ENCODE data around the gene RNU4-1.

Gene RNU4-1

GRCh38 chr12:120287491-120287890 lies 5.5 kb downstream of the RNU4-1 start:
- DNase-seq, result no peak

GRCh38 chr12:120286768-120287490 lies 6.1 kb downstream of the RNU4-1 start:
- no peak for DNase-seq

- no peak for DNase-seq
Observed at GRCh38 chr12:120284381-120284780, 8.7 kb downstream of the RNU4-1 start.

- DNase-seq, result no peak
Observed at GRCh38 chr12:120283318-120283717, 9.7 kb downstream of the RNU4-1 start.

GRCh38 chr12:120278137-120279069 lies 14.6 kb downstream of the RNU4-1 start:
- DNase-seq, result no peak

GRCh38 chr12:120276734-120277133 lies 16.3 kb downstream of the RNU4-1 start:
- no peak for DNase-seq

GRCh38 chr12:120267736-120268135 lies 25.3 kb downstream of the RNU4-1 start:
- no peak for DNase-seq

- no peak for DNase-seq
Observed at GRCh38 chr12:120266180-120266870, 26.7 kb downstream of the RNU4-1 start.

GRCh38 chr12:120265473-120266179 lies 27.4 kb downstream of the RNU4-1 start, which contains the start of gene PXN:
PXN (minus strand) TSS chr12:120265730; CDS start chr12:120265629, 101 bp downstream.
- DNase-seq, result peak; percentile 84

GRCh38 chr12:120264904-120265472 lies 28.0 kb downstream of the RNU4-1 start:
- DNase-seq, result no peak

- no peak for DNase-seq
Observed at GRCh38 chr12:120264086-120264903, 28.7 kb downstream of the RNU4-1 start.

- DNase-seq, result no peak
Observed at GRCh38 chr12:120263748-120264085, 29.3 kb downstream of the RNU4-1 start.

GRCh38 chr12:120262852-120263747 lies 29.9 kb downstream of the RNU4-1 start:
- DNase-seq, result no peak

- DNase-seq, result peak; percentile 25
Observed at GRCh38 chr12:120261951-120262851, 30.8 kb downstream of the RNU4-1 start.

- DNase-seq, result no peak
Observed at GRCh38 chr12:120260607-120261006, 32.4 kb downstream of the RNU4-1 start.

- DNase-seq, result no peak
Observed at GRCh38 chr12:120259418-120260202, 33.4 kb downstream of the RNU4-1 start.

- DNase-seq, result no peak
Observed at GRCh38 chr12:120258323-120258896, 34.6 kb downstream of the RNU4-1 start.
